A172 (cell line): Measurements from ENCODE around the gene ARL5B. TPM values are rescaled to one million over a fixed set of nuclear protein-coding genes. Genes with fewer than 3 reads are reported as not detected.

Source experiments
- DNase-seq: peaks from one replicate; pipeline ENCODE4 v3.0.0-alpha.2; 2015; ENCODE audit warnings: low spot score
- total RNA-seq: library from RNA; depleted of rRNA; stranded (reverse); fragments of >200 nt; shearing (Covaris generic); gene quantifications from 2 replicates; pipeline ENCODE4 v1.2.3, GENCODE V29; 2014; rRNA removed

The ARL5B gene
- total RNA-seq, 1 experiment from 2014 or later, result 27.4 TPM

GRCh38 chr10:18699849-18700840 is 40.9 kb downstream of the ARL5B start:
- DNase-seq, result no peak

- no peak for DNase-seq
Measured at GRCh38 chr10:18703521-18703920, 44.3 kb downstream of the ARL5B start.

- no peak for DNase-seq
Measured at GRCh38 chr10:18710201-18710653, 51.0 kb downstream of the ARL5B start.

- peak; percentile 96 for DNase-seq
Measured at GRCh38 chr10:18713077-18713476, 53.8 kb downstream of the ARL5B start.

- DNase-seq, result no peak
Measured at GRCh38 chr10:18718991-18719390, 59.8 kb downstream of the ARL5B start.

- no peak for DNase-seq
Measured at GRCh38 chr10:18719811-18720210, 60.6 kb downstream of the ARL5B start.

- DNase-seq, result no peak
Measured at GRCh38 chr10:18721067-18721466, 61.8 kb downstream of the ARL5B start.

GRCh38 chr10:18723801-18724200 is 64.6 kb downstream of the ARL5B start:
- no peak for DNase-seq

Other genes starting within 250 kb of the ARL5B start
- 11.9 and 15.5 TPM in 2 replicates for gene NSUN6, start 7.8 kb upstream of the ARL5B start, total RNA-seq